Endodermal cell (in vitro differentiated cells): ENCODE data around the gene SLC25A11. TPM values are rescaled to one million over a fixed set of nuclear protein-coding genes. Genes with fewer than 3 reads are reported as not detected.

ENCODE experiments used
- DNase-seq: peaks from one replicate; pipeline ENCODE4 v3.0.0-alpha.2; 2017
- H3K27ac ChIP-seq: 2 replicates; pipeline ENCODE4 v1.5.1; 2013; ENCODE audit warnings: mild to moderate bottlenecking, low read depth, low read length, moderate library complexity
- H3K27me3 ChIP-seq: 2 replicates; pipeline ENCODE4 v1.6.1; 2013; ENCODE audit warnings: mild to moderate bottlenecking, low read length, moderate library complexity; ENCODE audit not compliant: insufficient read depth, control insufficient read depth, poor library complexity, severe bottlenecking
- H3K36me3 ChIP-seq: 2 replicates; pipeline ENCODE4 v1.7.0; 2013; ENCODE audit warnings: mild to moderate bottlenecking, low read length, moderate library complexity; ENCODE audit not compliant: control insufficient read depth, insufficient read depth
- H3K4me1 ChIP-seq: one replicate; pipeline ENCODE4 v1.7.0; 2013; ENCODE audit warnings: low read length; ENCODE audit not compliant: control insufficient read depth, insufficient read depth
- H3K4me3 ChIP-seq: 2 replicates; pipeline ENCODE4 v1.5.1; 2013; ENCODE audit warnings: mild to moderate bottlenecking, low read length, moderate library complexity
- H3K9ac ChIP-seq: 2 replicates; pipeline ENCODE4 v1.6.1; 2013; ENCODE audit warnings: mild to moderate bottlenecking, low read length, moderate library complexity; ENCODE audit not compliant: poor library complexity, severe bottlenecking; ENCODE audit errors: extremely low read depth
- H3K9me3 ChIP-seq: 2 replicates; pipeline ENCODE4 v1.6.1; 2013; ENCODE audit warnings: mild to moderate bottlenecking, low read length, moderate library complexity; ENCODE audit not compliant: control insufficient read depth
- H3K27ac Mint-ChIP-seq: 2 replicates; pipeline ENCODE4 v1.8.0; 2020; ENCODE audit warnings: mixed read lengths
- H3K27me3 Mint-ChIP-seq: 2 replicates; pipeline ENCODE4 v1.8.0; 2021; ENCODE audit warnings: mild to moderate bottlenecking, mixed read lengths; ENCODE audit not compliant: insufficient read depth
- H3K36me3 Mint-ChIP-seq: 2 replicates; pipeline ENCODE4 v1.8.0; 2020; ENCODE audit warnings: low read depth, mixed read lengths
- H3K4me1 Mint-ChIP-seq: 2 replicates; pipeline ENCODE4 v1.8.0; 2020; ENCODE audit warnings: mixed read lengths
- H3K4me3 Mint-ChIP-seq: 2 replicates; pipeline ENCODE4 v1.8.0; 2020; ENCODE audit warnings: mild to moderate bottlenecking, moderate library complexity, mixed read lengths
- H3K9me3 Mint-ChIP-seq: 2 replicates; pipeline ENCODE4 v1.8.0; 2020; ENCODE audit warnings: mild to moderate bottlenecking, mixed read lengths
- CTCF ChIP-seq: fragments of 200-600 bp; sonication (generic); conservative IDR thresholded peaks from 2 replicates; pipeline ENCODE4 v1.5.0; 2021; ENCODE audit warnings: antibody characterized with exemption, mild to moderate bottlenecking
- WGBS, 2 experiments: methylation state at CpG; one replicate each; pipeline versions ENCODE4 v1.1.5 to v1.1.7; 2013; ENCODE audit warnings: missing lambda C conversion rate in 2 of 2, mixed read lengths in 1 of 2; ENCODE audit not compliant: insufficient coverage in 1 of 2, insufficient read length in 1 of 2; 5-methylcytosine and 5-hydroxymethylcytosine counted together
- total RNA-seq, 2 donors: library from RNA; stranded (reverse); fragmentation: NEBNext Ultra II Directional in 1 of 2; extraction: Animal tissue kit (Norgen Biotek cat#: 25700) in 1 of 2; gene quantifications; 2 replicates in 1 of 2; 3 replicates in 1 of 2; pipeline ENCODE4 v1.2.1, GENCODE V29; 2021

The SLC25A11 gene
- total RNA-seq, 2 donors from 2014 or later = 59.9 to 76.9 TPM

- H3K27me3 ChIP-seq = peaks cover 13% of the 10 kb centered on the region
- no peaks in the 10 kb centered on the region for H3K9me3 ChIP-seq
- Mint-ChIP-seq H3K27me3 (peaks cover 50% of the 10 kb centered on the region), H3K4me3 (no peak overlapping the region), H3K9me3 (no peaks in the 10 kb centered on the region), H3K27ac (no peak overlapping the region), H3K4me1 (peaks cover 8% of the 10 kb centered on the region), H3K36me3 (peaks cover 31% of the 10 kb centered on the region)
- H3K27ac ChIP-seq = no peak overlapping the region
- 48 to 58% methylated on average over 3 to 6 of the region's 6 CpGs for WGBS, 2 experiments
- H3K4me1 ChIP-seq = peaks cover 3% of the 10 kb centered on the region
- peak; percentile 84 for TF ChIP-seq CTCF
- DNase-seq = peak; percentile 88
- peaks cover 29% of the 10 kb centered on the region for H3K36me3 ChIP-seq
- no peak overlapping the region for H3K9ac ChIP-seq
- H3K4me3 ChIP-seq = no peak overlapping the region
Measured at GRCh38 chr17:4980644-4981216, 40.9 kb upstream of the SLC25A11 start.

GRCh38 chr17:4978726-4979125 lies 38.9 kb upstream of the SLC25A11 start:
- Mint-ChIP-seq H3K27me3 (peaks cover 61% of the 10 kb centered on the region), H3K4me3 (no peak overlapping the region), H3K4me1 (peaks cover 8% of the 10 kb centered on the region), H3K36me3 (peaks cover 35% of the 10 kb centered on the region), H3K27ac (no peak overlapping the region), H3K9me3 (no peaks in the 10 kb centered on the region)
- Histone ChIP-seq H3K4me3 (no peak overlapping the region), H3K27me3 (peaks cover 13% of the 10 kb centered on the region), H3K9me3 (no peaks in the 10 kb centered on the region), H3K9ac (no peak overlapping the region), H3K27ac (no peak overlapping the region), H3K36me3 (peaks cover 31% of the 10 kb centered on the region), H3K4me1 (peaks cover 3% of the 10 kb centered on the region)
- no peak for TF ChIP-seq CTCF
- DNase-seq = no peak

- H3K9ac ChIP-seq = no peak overlapping the region
- peaks cover 17% of the 10 kb centered on the region for H3K4me1 Mint-ChIP-seq
- H3K36me3 Mint-ChIP-seq = peaks cover 36% of the 10 kb centered on the region
- no peak overlapping the region for H3K27ac Mint-ChIP-seq
- no peaks in the 10 kb centered on the region for H3K9me3 Mint-ChIP-seq
- no peak overlapping the region for H3K4me3 Mint-ChIP-seq
- H3K9me3 ChIP-seq = no peaks in the 10 kb centered on the region
- H3K27me3 Mint-ChIP-seq = peaks cover 52% of the 10 kb centered on the region
- peaks cover 60% of the 10 kb centered on the region for H3K36me3 ChIP-seq
- no peak overlapping the region for H3K27ac ChIP-seq
- DNase-seq = peak; percentile 42
- peaks cover 13% of the 10 kb centered on the region for H3K27me3 ChIP-seq
- no peak for TF ChIP-seq CTCF
- H3K4me3 ChIP-seq = no peak overlapping the region
- 93 to 100% methylated on average over 3 to 9 of the region's 9 CpGs for WGBS, 2 experiments
- H3K4me1 ChIP-seq = peaks cover 3% of the 10 kb centered on the region
Measured at GRCh38 chr17:4974115-4974670, 34.3 kb upstream of the SLC25A11 start.
